ENCODE results near the gene ENTREP3.

Gene ENTREP3

DNA sequence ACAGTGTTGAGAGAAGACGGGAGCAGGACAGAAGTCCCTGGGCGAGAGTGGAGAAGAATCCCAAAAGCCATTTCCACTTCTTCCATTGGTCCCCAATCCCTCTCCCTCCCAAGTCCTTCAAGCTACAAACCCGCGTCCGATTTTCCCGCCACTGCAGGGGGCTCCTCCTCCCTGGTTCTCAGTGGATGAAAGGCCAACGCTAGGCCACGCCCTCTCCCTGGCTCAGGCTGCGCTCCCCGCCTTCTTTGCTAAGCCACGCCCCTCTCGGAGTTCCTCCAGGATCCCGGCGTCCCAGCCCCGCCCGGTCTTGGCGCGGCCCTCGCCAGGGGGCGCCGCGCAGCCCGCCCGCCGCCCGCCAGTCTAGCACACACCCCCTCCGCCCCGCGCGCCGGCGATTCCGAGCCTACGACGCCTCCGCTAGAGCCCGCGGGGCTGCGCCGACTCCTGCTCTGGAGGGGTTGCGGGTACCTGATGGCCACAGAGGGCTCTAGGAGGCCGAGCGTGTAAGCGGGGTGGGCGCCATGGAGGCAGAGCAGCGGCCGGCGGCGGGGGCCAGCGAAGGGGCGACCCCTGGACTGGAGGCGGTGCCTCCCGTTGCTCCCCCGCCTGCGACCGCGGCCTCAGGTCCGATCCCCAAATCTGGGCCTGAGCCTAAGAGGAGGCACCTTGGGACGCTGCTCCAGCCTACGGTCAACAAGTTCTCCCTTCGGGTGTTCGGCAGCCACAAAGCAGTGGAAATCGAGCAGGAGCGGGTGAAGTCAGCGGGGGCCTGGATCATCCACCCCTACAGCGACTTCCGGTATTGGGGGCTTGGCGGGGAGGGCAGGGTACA lies 22.0 kb upstream of the ENTREP3 start, which contains the start of gene HCN3:
HCN3 (plus strand) TSS at position 394 of the 832 bp plus-strand sequence; CDS start at position 522, 128 bp downstream.
- H3K4me3 ChIP-seq (ENCODE audit: low read depth in 1 of 2, low read length in 2 of 2): peak within 1 kb of the TSS; percentile 60 to 84
- H3K27ac ChIP-seq (ENCODE audit: low read length): no peak within 1 kb of the TSS

DNA sequence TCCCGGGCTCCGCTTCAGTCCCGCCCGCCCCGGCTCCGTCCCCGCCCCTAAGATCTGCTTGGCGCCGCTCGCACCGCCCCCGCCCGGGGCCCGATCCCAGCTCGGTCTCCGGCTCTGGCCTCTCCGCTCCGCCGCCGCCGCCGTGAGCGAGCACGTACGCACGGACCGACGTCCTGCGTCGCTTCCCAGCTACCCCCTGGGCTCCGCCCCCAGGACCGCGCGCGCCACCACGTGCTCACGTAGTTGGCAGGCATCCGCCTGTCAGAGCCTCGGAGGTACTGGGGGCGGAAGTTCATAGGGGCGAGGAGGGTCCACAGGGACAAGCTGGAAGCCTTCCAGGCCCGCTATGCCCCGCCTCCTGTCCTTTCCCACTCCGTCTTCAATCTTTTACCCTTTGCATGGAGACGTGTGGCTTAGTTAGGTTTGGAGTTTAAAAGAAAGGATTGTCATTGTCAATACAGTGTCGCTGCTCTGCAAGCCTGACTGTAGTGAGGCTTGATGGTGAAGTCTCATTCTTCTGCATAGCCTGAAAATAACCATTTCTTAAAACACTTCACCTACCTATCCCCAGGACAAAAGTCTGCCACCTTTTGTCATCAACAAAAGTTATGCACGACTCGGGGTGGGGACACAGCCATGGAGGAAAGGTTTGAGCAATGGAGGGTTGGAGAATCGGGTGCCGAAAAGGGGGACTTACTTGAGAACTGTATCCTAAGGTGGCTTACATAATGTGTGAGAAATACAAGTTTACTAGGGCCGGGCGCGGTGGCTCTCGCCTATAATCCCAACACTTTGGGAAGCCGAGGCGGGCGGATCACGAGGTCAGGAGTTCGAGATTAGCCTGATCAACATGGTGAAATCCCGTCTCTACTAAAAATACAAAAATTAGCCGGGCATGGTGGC lies 18.3 kb upstream of the ENTREP3 start, which contains the start of gene CLK2:
CLK2 (minus strand) TSS at position 162 of the 903 bp plus-strand sequence. CDS start 2,527 bp downstream, outside the sequence.
- Histone ChIP-seq H3K9me3 (ENCODE audit: control insufficient read depth in 1 of 2, low read length in 2 of 2) (no peaks in the 10 kb centered on the region), H3K4me3 (ENCODE audit: low read depth in 1 of 2, low read length in 2 of 2) (peak within 1 kb of the TSS; percentile 84 to 93), H3K4me1 (ENCODE audit: control insufficient read depth in 1 of 2, insufficient read depth in 2 of 2, low read length in 2 of 2) (peaks cover 0 to 38% of the 10 kb centered on the region in 2 donors), H3K27ac (ENCODE audit: low read length) (peak within 1 kb of the TSS; percentile 91), H3K36me3 (ENCODE audit: control insufficient read depth in 1 of 2, insufficient read depth in 2 of 2, low read length in 2 of 2) (peaks cover 17 to 20% of the 10 kb centered on the region in 2 donors), H3K27me3 (ENCODE audit: low read depth, low read length) (no peaks in the 10 kb centered on the region)

More for the DNA sequence above, 22.0 kb upstream of the ENTREP3 start, which contains the start of gene HCN3:
- Histone ChIP-seq H3K4me1 (ENCODE audit: control insufficient read depth in 1 of 2, insufficient read depth in 2 of 2, low read length in 2 of 2) (peaks cover 0 to 21% of the 10 kb centered on the region in 2 donors), H3K9me3 (ENCODE audit: control insufficient read depth in 1 of 2, low read length in 2 of 2) (no peaks in the 10 kb centered on the region), H3K36me3 (ENCODE audit: control insufficient read depth in 1 of 2, insufficient read depth in 2 of 2, low read length in 2 of 2) (no peaks in the 10 kb centered on the region), H3K27me3 (ENCODE audit: low read depth, low read length) (no peaks in the 10 kb centered on the region)

DNA sequence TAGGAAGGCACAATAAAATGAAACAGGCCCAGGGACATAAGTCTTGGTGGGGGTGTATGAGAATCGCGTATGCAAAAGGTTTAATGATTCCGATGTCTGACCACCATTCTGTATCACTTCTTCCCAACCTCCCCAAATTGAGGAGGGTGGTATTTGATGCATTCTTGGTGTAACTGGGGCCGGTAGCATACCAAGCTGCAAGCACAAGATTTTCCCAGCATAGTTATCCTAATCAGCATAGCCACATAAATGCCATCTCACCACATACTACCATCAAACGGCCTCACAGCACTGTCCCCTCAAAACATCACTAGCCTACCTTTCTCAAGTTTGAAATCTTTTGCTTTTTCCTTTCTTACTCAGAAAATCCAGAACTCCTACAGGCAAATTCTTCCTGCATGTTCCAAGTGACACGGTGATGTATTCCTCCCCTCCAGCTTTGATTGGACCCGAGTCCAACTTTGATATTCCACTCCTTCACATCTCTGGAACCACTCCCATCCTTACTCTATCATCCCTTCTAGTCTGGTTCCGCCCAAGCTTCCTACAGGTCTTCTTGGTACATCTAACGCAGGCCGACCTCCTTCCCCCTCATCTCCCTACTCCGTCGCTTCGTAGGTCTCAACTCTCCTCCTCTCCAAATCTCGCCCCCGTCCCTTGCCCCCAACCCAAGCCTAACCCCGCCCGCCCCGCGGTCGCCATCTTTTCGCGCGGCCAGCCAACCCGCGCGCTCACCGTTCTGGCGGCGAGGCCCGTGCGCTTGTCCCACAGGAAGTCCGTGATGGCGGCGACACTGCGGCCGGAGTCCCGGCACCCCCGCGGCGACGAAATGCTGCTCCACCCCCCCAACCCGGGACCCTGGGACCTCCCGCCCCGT lies 17.4 kb upstream of the ENTREP3 start:
- peak overlapping the region; percentile 91 for H3K27ac ChIP-seq (ENCODE audit: low read length)
- H3K9me3 ChIP-seq (ENCODE audit: control insufficient read depth in 1 of 2, low read length in 2 of 2): no peaks in the 10 kb centered on the region
- peaks cover 0 to 30% of the 10 kb centered on the region in 2 donors for H3K4me1 ChIP-seq (ENCODE audit: control insufficient read depth in 1 of 2, insufficient read depth in 2 of 2, low read length in 2 of 2)
- peaks cover 26 to 29% of the 10 kb centered on the region in 2 donors for H3K36me3 ChIP-seq (ENCODE audit: control insufficient read depth in 1 of 2, insufficient read depth in 2 of 2, low read length in 2 of 2)
- H3K4me3 ChIP-seq (ENCODE audit: low read depth in 1 of 2, low read length in 2 of 2): peak overlapping the region; percentile 84 to 93
- no peaks in the 10 kb centered on the region for H3K27me3 ChIP-seq (ENCODE audit: low read depth, low read length)

DNA sequence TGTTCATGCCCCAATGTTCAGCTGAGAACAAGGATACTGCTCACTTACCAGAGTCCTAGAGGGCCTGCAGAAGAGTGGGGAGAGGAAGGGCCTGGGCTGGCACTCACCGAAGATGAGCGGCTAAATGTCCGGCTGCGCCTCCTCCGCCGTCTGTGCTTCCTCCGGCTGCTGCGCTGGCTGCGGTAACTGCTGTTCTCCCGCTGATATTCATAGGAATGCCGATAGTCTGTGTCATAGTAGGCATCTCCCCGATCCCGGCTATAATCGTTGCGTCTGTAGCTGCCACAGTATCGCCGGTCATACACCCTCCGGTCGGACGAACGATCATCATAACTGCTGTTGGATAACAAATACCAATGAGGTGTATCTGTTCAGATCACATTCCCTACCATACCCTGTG lies 14.1 kb upstream of the ENTREP3 start:
- Histone ChIP-seq H3K27me3 (ENCODE audit: low read depth, low read length) (no peaks in the 10 kb centered on the region), H3K27ac (ENCODE audit: low read length) (no peak overlapping the region), H3K4me1 (ENCODE audit: control insufficient read depth in 1 of 2, insufficient read depth in 2 of 2, low read length in 2 of 2) (peaks cover 0 to 21% of the 10 kb centered on the region in 2 donors), H3K36me3 (ENCODE audit: control insufficient read depth in 1 of 2, insufficient read depth in 2 of 2, low read length in 2 of 2) (peaks cover 55 to 61% of the 10 kb centered on the region in 2 donors), H3K9me3 (ENCODE audit: control insufficient read depth in 1 of 2, low read length in 2 of 2) (no peaks in the 10 kb centered on the region), H3K4me3 (ENCODE audit: low read depth in 1 of 2, low read length in 2 of 2) (no peak overlapping the region)

DNA sequence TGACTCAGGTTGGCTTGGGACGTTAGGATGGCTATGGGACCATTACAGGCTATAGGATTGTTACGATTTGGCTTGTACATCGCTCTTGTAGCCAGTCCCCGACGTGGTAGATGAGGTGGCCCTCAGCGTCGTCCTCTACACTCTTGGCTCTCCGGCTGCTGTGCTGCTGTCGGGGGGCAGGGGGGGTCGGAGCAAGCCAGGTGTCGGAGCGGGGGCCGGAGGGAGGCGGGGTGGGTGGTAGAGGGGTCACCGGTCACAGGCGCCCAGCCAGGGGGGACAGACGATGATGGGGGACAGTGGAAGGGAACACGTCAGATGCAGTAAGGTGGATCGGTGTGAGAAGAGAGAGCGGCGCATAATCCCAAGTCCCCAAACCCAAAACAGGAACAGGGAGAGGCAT lies 13.3 kb upstream of the ENTREP3 start:
- H3K36me3 ChIP-seq (ENCODE audit: control insufficient read depth in 1 of 2, insufficient read depth in 2 of 2, low read length in 2 of 2): peaks cover 62 to 68% of the 10 kb centered on the region in 2 donors
- H3K4me3 ChIP-seq (ENCODE audit: low read depth in 1 of 2, low read length in 2 of 2): no peak overlapping the region
- no peaks in the 10 kb centered on the region for H3K27me3 ChIP-seq (ENCODE audit: low read depth, low read length)
- H3K9me3 ChIP-seq (ENCODE audit: control insufficient read depth in 1 of 2, low read length in 2 of 2): no peaks in the 10 kb centered on the region
- H3K27ac ChIP-seq (ENCODE audit: low read length): no peak overlapping the region
- H3K4me1 ChIP-seq (ENCODE audit: control insufficient read depth in 1 of 2, insufficient read depth in 2 of 2, low read length in 2 of 2): peaks cover 0 to 21% of the 10 kb centered on the region in 2 donors

DNA sequence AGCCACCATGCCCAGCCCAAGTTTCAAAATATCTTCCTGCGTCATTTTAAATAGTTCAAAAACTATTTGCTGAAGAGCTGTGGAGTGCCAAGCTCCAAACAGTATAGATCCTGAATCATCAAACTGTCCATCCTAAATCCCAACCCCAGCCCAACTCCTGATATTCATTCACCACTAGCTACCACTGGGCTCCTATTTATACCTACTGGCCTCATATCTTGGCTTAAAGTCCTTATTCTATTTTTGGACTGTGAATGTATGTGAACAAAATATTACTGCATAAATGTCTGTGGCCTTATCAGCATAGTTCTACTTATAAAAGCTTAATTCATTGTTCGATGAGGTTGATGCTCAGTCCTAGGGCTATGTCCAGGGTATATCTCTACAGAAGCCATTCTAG lies 12.1 kb upstream of the ENTREP3 start:
- no peak overlapping the region for H3K27ac ChIP-seq (ENCODE audit: low read length)
- no peak overlapping the region for H3K4me3 ChIP-seq (ENCODE audit: low read depth in 1 of 2, low read length in 2 of 2)
- H3K4me1 ChIP-seq (ENCODE audit: control insufficient read depth in 1 of 2, insufficient read depth in 2 of 2, low read length in 2 of 2): peaks cover 3 to 18% of the 10 kb centered on the region in 2 donors
- H3K27me3 ChIP-seq (ENCODE audit: low read depth, low read length): no peaks in the 10 kb centered on the region
- peaks cover 73 to 75% of the 10 kb centered on the region in 2 donors for H3K36me3 ChIP-seq (ENCODE audit: control insufficient read depth in 1 of 2, insufficient read depth in 2 of 2, low read length in 2 of 2)
- H3K9me3 ChIP-seq (ENCODE audit: control insufficient read depth in 1 of 2, low read length in 2 of 2): no peaks in the 10 kb centered on the region

DNA sequence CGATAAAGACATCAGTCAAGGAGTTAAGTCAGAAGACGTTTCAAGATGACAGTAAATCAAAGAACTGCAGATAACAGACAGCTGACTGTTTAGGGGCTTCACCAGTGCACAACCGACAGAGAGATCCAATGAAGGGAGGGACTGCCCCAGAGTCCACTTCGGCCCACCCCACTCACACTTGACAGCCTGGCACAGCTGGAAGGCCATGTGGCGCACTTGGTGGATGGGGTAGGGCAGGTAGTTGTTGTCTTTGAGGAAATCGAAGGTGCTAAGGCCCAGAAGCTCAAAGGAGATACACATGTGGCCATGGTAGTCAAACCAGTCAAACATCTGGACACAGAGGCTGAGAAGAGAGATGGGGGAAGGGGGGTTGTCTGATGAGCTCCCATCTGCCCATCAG lies 11.3 kb upstream of the ENTREP3 start:
- Histone ChIP-seq H3K27ac (ENCODE audit: low read length) (no peak overlapping the region), H3K27me3 (ENCODE audit: low read depth, low read length) (no peaks in the 10 kb centered on the region), H3K36me3 (ENCODE audit: control insufficient read depth in 1 of 2, insufficient read depth in 2 of 2, low read length in 2 of 2) (peaks cover 73 to 75% of the 10 kb centered on the region in 2 donors), H3K4me1 (ENCODE audit: control insufficient read depth in 1 of 2, insufficient read depth in 2 of 2, low read length in 2 of 2) (peaks cover 3 to 12% of the 10 kb centered on the region in 2 donors), H3K9me3 (ENCODE audit: control insufficient read depth in 1 of 2, low read length in 2 of 2) (no peaks in the 10 kb centered on the region), H3K4me3 (ENCODE audit: low read depth in 1 of 2, low read length in 2 of 2) (no peak overlapping the region)

DNA sequence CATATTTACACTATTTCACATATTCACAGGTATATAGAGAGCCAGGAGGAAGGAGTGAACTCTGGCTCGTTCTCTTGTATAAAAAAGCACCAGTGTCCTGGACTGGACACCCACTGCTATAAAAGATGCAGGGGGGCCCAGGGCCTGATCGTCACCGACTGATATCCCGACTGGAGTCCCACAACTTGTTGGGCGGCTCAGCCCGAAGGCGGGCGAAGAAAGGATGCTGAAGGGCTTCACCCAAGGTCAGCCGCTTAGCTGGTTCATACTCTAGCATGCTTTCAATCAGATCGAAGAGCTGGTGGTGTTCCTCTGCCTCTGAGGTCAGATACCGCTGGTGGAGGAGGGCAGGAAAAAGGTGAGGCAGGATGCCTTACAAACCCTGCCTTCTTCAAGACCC lies 7.8 kb upstream of the ENTREP3 start:
- peak overlapping the region in 1 of 2 donors; percentile 96 for H3K4me3 ChIP-seq (ENCODE audit: low read depth in 1 of 2, low read length in 2 of 2)
- H3K27ac ChIP-seq (ENCODE audit: low read length): no peak overlapping the region
- H3K9me3 ChIP-seq (ENCODE audit: control insufficient read depth in 1 of 2, low read length in 2 of 2): no peaks in the 10 kb centered on the region
- peaks cover 51 to 60% of the 10 kb centered on the region in 2 donors for H3K36me3 ChIP-seq (ENCODE audit: control insufficient read depth in 1 of 2, insufficient read depth in 2 of 2, low read length in 2 of 2)
- H3K27me3 ChIP-seq (ENCODE audit: low read depth, low read length): no peaks in the 10 kb centered on the region
- H3K4me1 ChIP-seq (ENCODE audit: control insufficient read depth in 1 of 2, insufficient read depth in 2 of 2, low read length in 2 of 2): peaks cover 11 to 12% of the 10 kb centered on the region in 2 donors

DNA sequence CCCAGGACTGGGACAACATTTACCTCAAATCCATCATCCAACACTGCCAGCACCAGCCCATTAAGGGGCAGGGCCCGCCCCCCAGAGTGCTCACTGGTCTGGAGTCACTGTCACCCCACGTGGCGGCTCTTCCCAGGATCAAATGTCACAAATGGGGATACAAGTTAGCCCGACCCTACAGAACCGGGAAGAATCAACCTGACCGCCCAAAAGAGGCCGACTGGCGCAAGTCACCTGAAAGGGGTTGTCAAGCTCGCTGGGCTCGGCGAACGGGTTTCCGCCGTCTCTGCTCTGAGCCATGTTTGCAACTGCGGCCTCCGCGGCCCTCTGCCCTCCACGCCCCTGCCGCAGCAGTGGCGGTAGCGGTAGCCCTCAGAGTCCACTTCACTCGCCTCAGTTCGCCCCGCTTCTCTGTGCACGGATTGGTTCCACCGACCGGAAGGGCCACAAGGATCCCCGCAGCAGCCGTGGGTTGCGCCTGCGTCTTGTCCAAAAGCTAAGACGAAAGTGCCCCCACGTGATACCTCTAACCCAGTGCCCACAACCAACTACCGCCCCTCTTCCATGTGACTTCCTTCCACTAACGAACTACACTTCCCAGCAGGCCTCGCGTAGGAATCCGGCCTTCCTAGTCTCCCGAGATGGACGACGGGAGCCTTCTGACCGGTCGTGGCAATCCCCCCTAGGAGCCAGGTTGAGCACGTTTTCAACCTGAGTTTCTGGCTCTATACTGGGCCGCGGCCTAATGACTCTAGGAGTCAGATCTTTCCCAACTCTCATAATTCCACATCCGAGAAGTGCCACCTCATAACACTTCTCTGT lies 6.8 kb upstream of the ENTREP3 start, which contains the start of gene SCAMP3:
SCAMP3 (minus strand) TSS at position 509 of the 822 bp plus-strand sequence; CDS start at position 300, 209 bp downstream.
- Histone ChIP-seq H3K36me3 (ENCODE audit: control insufficient read depth in 1 of 2, insufficient read depth in 2 of 2, low read length in 2 of 2) (peaks cover 43 to 56% of the 10 kb centered on the region in 2 donors), H3K27me3 (ENCODE audit: low read depth, low read length) (no peaks in the 10 kb centered on the region), H3K4me3 (ENCODE audit: low read depth in 1 of 2, low read length in 2 of 2) (peak within 1 kb of the TSS; percentile 93 to 96), H3K27ac (ENCODE audit: low read length) (peak within 1 kb of the TSS; percentile 83), H3K4me1 (ENCODE audit: control insufficient read depth in 1 of 2, insufficient read depth in 2 of 2, low read length in 2 of 2) (peaks cover 11 to 12% of the 10 kb centered on the region in 2 donors), H3K9me3 (ENCODE audit: control insufficient read depth in 1 of 2, low read length in 2 of 2) (no peaks in the 10 kb centered on the region)

DNA sequence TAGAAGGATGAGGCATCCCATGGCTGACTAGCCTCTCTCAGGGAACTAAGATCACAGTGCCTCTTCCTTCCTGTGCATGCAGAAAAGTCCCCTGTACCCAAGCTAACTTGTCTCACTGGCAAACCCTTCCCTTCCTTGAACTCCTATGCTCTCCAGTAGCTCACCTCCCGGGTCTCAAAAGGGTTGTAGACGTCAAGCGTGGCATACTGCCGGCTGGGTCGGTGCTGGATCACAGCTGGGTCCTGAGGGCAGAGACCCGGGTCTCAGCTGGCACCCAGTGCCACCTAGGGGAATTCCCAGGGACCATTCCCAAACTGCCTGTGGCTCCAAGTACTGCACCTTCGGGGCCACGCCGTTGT lies 6.2 kb upstream of the ENTREP3 start:
- Histone ChIP-seq H3K27ac (ENCODE audit: low read length) (peak overlapping the region; percentile 83), H3K4me1 (ENCODE audit: control insufficient read depth in 1 of 2, insufficient read depth in 2 of 2, low read length in 2 of 2) (peaks cover 11 to 16% of the 10 kb centered on the region in 2 donors), H3K27me3 (ENCODE audit: low read depth, low read length) (no peaks in the 10 kb centered on the region), H3K9me3 (ENCODE audit: control insufficient read depth in 1 of 2, low read length in 2 of 2) (no peaks in the 10 kb centered on the region), H3K36me3 (ENCODE audit: control insufficient read depth in 1 of 2, insufficient read depth in 2 of 2, low read length in 2 of 2) (peaks cover 42 to 55% of the 10 kb centered on the region in 2 donors), H3K4me3 (ENCODE audit: low read depth in 1 of 2, low read length in 2 of 2) (peak overlapping the region; percentile 93 to 96)

All from muscle layer of duodenum (tissue), 2 donors.